Stimulated activated CD4-positive, alpha-beta T cell treated with anti-CD3 and anti-CD28 coated beads, Interleukin-1b, Interleukin-23, amount 100 ng/mL, for 1 hour (primary cell): ENCODE results near the gene UACA.
"Not testable (repeated sequence)": the region's sequence is repeated elsewhere in the genome, so short reads cannot be mapped to it uniquely, and the experiment has no call there.

Source experiments
- DNase-seq, 2 donors: peaks; one replicate each; pipeline ENCODE4 v3.0.0-alpha.2; 2020; ENCODE audit warnings: low read depth in 2 of 2

The UACA gene, protein sequence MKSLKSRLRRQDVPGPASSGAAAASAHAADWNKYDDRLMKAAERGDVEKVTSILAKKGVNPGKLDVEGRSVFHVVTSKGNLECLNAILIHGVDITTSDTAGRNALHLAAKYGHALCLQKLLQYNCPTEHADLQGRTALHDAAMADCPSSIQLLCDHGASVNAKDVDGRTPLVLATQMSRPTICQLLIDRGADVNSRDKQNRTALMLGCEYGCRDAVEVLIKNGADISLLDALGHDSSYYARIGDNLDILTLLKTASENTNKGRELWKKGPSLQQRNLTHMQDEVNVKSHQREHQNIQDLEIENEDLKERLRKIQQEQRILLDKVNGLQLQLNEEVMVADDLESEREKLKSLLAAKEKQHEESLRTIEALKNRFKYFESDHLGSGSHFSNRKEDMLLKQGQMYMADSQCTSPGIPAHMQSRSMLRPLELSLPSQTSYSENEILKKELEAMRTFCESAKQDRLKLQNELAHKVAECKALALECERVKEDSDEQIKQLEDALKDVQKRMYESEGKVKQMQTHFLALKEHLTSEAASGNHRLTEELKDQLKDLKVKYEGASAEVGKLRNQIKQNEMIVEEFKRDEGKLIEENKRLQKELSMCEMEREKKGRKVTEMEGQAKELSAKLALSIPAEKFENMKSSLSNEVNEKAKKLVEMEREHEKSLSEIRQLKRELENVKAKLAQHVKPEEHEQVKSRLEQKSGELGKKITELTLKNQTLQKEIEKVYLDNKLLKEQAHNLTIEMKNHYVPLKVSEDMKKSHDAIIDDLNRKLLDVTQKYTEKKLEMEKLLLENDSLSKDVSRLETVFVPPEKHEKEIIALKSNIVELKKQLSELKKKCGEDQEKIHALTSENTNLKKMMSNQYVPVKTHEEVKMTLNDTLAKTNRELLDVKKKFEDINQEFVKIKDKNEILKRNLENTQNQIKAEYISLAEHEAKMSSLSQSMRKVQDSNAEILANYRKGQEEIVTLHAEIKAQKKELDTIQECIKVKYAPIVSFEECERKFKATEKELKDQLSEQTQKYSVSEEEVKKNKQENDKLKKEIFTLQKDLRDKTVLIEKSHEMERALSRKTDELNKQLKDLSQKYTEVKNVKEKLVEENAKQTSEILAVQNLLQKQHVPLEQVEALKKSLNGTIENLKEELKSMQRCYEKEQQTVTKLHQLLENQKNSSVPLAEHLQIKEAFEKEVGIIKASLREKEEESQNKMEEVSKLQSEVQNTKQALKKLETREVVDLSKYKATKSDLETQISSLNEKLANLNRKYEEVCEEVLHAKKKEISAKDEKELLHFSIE (N-terminal part only)

DNA sequence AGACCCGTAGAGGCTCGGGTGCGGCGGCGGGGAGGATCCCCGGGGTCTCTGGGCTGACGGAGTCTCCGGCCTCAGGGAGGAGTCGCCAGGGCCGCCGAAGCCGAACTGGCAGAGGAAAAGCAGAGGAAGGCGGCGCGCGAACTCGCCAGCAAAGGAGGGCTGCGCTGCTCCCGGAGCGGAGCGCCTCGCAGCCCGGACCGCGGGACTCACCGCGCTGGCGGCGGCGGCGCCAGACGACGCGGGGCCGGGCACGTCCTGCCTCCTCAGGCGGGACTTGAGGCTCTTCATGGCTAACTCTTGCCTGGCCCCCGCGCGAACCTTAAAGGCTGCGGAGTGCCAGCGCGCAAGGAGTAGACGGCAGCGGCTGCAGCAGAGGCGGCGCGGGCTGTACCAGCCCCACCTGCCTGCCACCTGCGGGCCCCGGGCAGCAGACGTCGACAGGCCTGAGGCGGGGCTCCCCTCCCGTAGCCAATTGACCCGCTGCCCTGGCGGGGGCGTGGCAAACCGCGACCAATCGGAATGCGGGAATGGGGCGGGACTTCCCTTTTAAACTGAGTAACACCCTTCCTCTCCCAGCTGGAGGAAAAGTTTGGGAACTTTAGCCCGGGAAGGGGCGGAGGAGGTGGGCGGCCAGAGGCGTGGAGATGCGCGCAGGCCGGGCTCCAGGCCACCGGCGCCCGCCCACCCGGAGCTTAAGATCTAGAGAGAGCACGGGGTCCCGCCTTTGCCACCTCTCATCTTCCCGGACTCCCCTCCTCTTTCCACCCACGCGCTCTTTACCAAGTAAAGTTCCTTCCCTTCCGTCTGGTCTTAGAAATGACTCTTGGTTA is at the start of gene UACA:
UACA (minus strand) TSS at position 439 of the 830 bp plus-strand sequence; CDS start at position 288, 151 bp downstream.
- DNase-seq = peak; percentile 9 to 62

DNA sequence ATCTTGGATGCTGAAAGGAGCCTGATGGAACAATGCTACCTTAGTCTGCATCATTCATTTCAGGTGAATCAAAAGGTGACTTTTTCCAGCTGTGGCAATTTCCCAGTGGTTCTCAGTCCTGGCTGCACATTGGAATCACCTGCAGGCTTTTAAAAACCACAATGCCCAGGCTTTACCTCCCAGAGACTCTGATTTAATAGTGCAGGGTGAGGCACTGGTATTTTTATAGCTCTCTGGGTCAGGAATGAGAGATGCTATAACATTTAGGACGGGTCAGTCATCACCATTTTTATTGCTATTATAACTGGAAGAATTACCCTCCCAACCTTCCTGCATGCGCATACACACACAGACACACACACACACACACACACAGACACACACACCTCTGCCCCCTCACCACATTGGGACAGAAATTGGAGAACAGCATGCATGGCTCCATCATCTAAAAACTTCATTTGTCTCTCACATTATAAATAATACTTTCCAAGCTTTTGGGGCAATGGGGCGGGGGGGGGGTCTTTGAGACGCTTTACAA is 49.5 kb upstream of the UACA start:
- DNase-seq = no peak

- DNase-seq = no peak
These were observed 47.7 kb upstream of the UACA start for GRCh38 chr15:70810916-70811578.

GRCh38 chr15:70806992-70807712 is 43.8 kb upstream of the UACA start:
- no peak for DNase-seq

DNA sequence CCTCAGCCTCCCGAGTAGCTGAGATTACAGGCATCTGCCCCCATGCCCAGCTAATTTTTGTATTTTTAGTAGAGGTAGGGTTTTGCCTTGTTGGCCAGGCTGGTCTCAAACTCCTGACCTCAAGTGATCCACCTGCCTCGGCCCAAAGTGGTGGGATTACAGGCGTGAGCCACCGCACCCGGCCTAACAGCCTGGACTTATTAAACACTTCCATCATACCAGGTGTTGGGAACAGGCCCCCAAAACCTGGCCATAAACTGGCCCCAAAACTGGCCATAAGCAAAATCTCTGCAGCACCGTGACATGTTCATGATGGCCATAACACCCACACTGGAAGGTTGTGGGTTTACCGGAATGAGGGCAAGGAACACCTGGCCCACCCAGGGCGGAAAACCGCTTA is 41.0 kb upstream of the UACA start:
- not testable (repeated sequence) for DNase-seq

GRCh38 chr15:70802629-70803028 is 39.3 kb upstream of the UACA start:
- DNase-seq = no peak

DNA sequence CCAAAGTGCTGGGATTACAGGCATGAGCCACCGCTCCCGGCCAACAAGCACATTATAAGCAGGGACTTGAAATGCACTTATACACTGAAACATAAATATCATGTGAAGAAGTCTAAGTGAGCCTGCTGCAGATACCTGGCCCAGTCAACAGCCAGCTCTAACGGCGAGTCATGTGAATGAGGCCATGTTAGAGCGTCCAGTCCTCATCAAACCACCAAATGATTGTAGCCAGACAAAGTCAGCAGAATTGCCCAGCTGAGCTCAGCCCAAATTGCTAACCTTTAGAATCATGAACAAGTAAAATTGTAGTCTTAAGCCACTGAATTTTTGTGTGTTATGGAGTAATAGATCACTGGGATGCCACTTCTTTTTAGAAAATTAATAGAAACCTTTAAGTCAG is 37.8 kb upstream of the UACA start:
- DNase-seq = no peak

- DNase-seq = no peak
These were observed 36.5 kb upstream of the UACA start for GRCh38 chr15:70799667-70800450.

- no peak for DNase-seq
These were observed 34.1 kb upstream of the UACA start for GRCh38 chr15:70797464-70797863.

GRCh38 chr15:70796516-70797310 is 33.4 kb upstream of the UACA start:
- DNase-seq = no peak

GRCh38 chr15:70795311-70795665 is 31.9 kb upstream of the UACA start:
- DNase-seq = no peak

DNA sequence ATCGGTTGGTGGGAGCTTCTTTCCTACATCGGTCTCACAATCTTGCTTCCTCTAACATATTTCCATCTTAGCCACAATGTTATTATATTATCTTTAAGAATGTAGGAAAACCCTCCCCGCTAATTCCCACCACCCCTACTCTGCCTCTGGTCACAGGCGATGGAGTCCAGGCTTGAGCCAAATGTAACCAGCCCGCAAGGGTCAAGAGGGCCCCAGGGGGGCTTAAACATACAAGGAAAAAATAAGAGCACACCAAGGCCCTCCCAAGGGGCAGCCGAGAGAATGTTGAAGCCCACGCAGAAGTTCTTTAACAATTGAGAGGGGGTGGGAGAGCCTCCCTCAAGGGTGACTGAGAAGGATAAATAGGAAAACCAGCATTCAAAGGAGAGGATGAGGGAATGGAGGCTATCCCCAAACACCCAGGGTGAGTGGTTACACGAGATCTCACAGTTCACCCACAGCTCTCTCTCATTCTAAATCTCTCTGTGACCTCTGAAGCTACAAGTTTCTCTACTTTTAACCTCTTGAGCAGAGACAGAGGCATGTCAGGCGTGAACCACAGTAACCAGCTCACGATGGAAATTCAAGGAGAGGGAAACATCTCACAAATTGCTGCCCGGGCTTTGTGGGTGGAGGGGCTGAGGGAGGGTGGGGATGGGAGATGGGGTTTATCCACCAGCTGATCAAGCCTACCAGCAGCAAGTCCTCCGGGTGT is 31.4 kb upstream of the UACA start:
- no peak for DNase-seq

DNA sequence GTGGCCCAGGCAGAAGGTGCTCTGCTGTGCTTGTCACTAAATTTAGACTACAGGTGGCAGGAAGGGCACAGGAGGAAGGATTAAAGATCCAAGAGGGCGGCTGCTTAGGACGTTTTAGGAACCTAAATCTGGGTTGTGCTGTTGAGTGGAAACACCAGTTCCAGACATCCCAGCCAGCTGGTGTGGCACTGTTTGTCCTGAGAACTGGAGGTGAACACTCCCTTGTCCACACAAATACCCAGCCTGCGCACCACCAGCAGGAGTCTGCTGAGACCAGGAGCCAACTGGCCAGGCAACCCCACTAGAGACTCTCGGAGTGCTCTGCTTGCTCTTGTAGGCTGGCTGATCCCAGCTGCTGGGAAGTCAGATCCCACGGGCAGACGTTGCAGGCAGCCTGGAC is 30.3 kb upstream of the UACA start:
- DNase-seq = no peak

DNA sequence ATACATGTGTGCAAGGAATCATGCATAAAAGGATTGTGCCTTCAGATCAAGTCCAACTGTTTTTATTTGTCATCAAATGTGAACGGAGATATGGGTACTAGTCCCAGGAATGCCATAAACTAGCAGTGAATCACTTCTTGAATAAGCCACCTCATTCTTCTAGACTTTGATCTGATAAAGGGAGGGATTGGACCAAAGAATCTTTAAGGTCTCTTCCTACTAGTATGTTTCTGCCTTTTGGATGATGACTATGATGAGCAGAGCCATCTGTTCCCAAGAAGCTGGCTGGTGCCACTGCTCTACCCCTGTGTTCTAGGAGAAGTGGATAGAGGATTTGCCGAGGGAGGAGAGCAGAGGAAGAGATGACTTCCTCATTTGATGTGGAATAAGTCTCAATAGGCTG is 28.8 kb upstream of the UACA start:
- DNase-seq = no peak

GRCh38 chr15:70791259-70791658 is 27.9 kb upstream of the UACA start:
- no peak for DNase-seq

DNA sequence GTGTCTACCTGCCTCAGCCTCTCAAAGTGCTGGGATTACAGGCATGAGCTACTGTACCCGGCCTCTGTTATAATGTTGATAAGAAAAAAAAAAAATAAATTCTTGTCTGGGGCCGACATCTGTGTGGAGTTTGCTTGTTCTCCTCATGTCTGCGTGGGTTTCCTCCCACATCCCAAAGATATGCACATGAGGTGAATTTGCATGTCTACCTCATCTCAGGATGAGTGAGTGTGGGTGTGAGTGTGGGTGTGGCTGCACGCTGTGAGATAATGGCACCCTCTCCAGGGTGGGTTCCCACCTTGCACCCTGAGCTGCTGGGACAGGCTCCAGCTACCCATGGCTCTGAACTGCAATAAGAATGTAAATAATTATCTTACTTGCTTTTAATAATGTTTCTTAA is 25.9 kb upstream of the UACA start:
- no peak for DNase-seq
